ENCODE data around the gene ALPG. TPM values are rescaled to one million over a fixed set of nuclear protein-coding genes. Genes with fewer than 3 reads are reported as not detected.

ALPG gene
- polyA plus RNA-seq, 1 donor (not counting 4 experiments of a cell fraction or from before 2014, with no cell fraction given) = not detected

GRCh38 chr2:232435375-232435648, 28.7 kb downstream of the ALPG start:
- Histone ChIP-seq H3K9me1 (ENCODE audit: control insufficient read depth, extremely low read depth, insufficient read depth, low read length) (no peaks in the 10 kb centered on the region), H3K79me2 (ENCODE audit: control insufficient read depth, insufficient read depth, low read length) (no peaks in the 10 kb centered on the region), H3K4me1 (ENCODE audit: control insufficient read depth, extremely low read depth, insufficient read depth, low read length) (no peaks in the 10 kb centered on the region), H3K4me3 (ENCODE audit: control insufficient read depth in 2 of 3, extremely low read depth in 1 of 3, insufficient read depth in 2 of 3, low read depth in 1 of 3, low read length in 3 of 3) (no peak overlapping the region), H3K36me3 (ENCODE audit: control insufficient read depth in 2 of 2, extremely low read depth in 1 of 2, insufficient read depth in 2 of 2, low read length in 2 of 2) (no peaks in the 10 kb centered on the region), H4K20me1 (ENCODE audit: control insufficient read depth, extremely low read depth, insufficient read depth, low read length) (no peaks in the 10 kb centered on the region), H3K27me3 (ENCODE audit: control insufficient read depth, extremely low read depth, insufficient read depth, low read length) (peaks cover 3% of the 10 kb centered on the region), H3K4me2 (ENCODE audit: control insufficient read depth, extremely low read depth, insufficient read depth, low read depth, low read length) (no peak overlapping the region), H2AFZ (ENCODE audit: control insufficient read depth, low read length) (no peak overlapping the region), H3K27ac (ENCODE audit: control insufficient read depth, insufficient read depth, low read length) (no peak overlapping the region), H3K9ac (ENCODE audit: control insufficient read depth, extremely low read depth, insufficient read depth, low read length) (no peak overlapping the region), H3K9me3 (ENCODE audit: control insufficient read depth, low read depth, low read length) (no peaks in the 10 kb centered on the region)
- TF ChIP-seq EZH2 (IDR thresholded peaks at IDR 0.05; ENCODE audit: low read length) (no peak), CTCF (optimal IDR thresholded peaks at IDR 0.05 in 1 of 3, IDR thresholded peaks at IDR 0.05 in 1 of 3, conservative IDR thresholded peaks at IDR 0.05 in 1 of 3; ENCODE audit: extremely low read depth in 1 of 3, insufficient read depth in 2 of 3, low read length in 3 of 3) (no peak)
- dilution Hi-C loops (cut with MboI; ENCODE audit: extremely low pct_ligation_motif_present, low sequenced_read_pairs) = loop anchor here (25.0 kb wide), 1 partner anchor 548 kb away; no protein-coding TSS in a partner anchor
- no peak for DNase-seq (ENCODE audit: low read depth, low spot score)
- no peak for FAIRE-seq

- H3K79me2 ChIP-seq (ENCODE audit: control insufficient read depth, insufficient read depth, low read length) = no peaks in the 10 kb centered on the region
- dilution Hi-C loops (cut with MboI; ENCODE audit: extremely low pct_ligation_motif_present, low sequenced_read_pairs) = loop anchor here (25.0 kb wide), 1 partner anchor 549 kb away; no protein-coding TSS in a partner anchor
- peaks cover 3% of the 10 kb centered on the region for H3K27me3 ChIP-seq (ENCODE audit: control insufficient read depth, extremely low read depth, insufficient read depth, low read length)
- no peaks in the 10 kb centered on the region for H3K9me3 ChIP-seq (ENCODE audit: control insufficient read depth, low read depth, low read length)
- no peaks in the 10 kb centered on the region for H3K9me1 ChIP-seq (ENCODE audit: control insufficient read depth, extremely low read depth, insufficient read depth, low read length)
- H3K4me1 ChIP-seq (ENCODE audit: control insufficient read depth, extremely low read depth, insufficient read depth, low read length) = no peaks in the 10 kb centered on the region
- no peak for TF ChIP-seq CTCF (optimal IDR thresholded peaks at IDR 0.05 in 1 of 3, IDR thresholded peaks at IDR 0.05 in 1 of 3, conservative IDR thresholded peaks at IDR 0.05 in 1 of 3; ENCODE audit: extremely low read depth in 1 of 3, insufficient read depth in 2 of 3, low read length in 3 of 3)
- no peak for TF ChIP-seq EZH2 (IDR thresholded peaks at IDR 0.05; ENCODE audit: low read length)
- no peak overlapping the region for H3K4me2 ChIP-seq (ENCODE audit: control insufficient read depth, extremely low read depth, insufficient read depth, low read depth, low read length)
- H2AFZ ChIP-seq (ENCODE audit: control insufficient read depth, low read length) = no peak overlapping the region
- DNase-seq (ENCODE audit: low read depth, low spot score) (no peak), FAIRE-seq (no peak)
- H3K27ac ChIP-seq (ENCODE audit: control insufficient read depth, insufficient read depth, low read length) = no peak overlapping the region
- H3K36me3 ChIP-seq (ENCODE audit: control insufficient read depth in 2 of 2, extremely low read depth in 1 of 2, insufficient read depth in 2 of 2, low read length in 2 of 2) = no peaks in the 10 kb centered on the region
- H3K4me3 ChIP-seq (ENCODE audit: control insufficient read depth in 2 of 3, extremely low read depth in 1 of 3, insufficient read depth in 2 of 3, low read depth in 1 of 3, low read length in 3 of 3) = no peak overlapping the region
- H3K9ac ChIP-seq (ENCODE audit: control insufficient read depth, extremely low read depth, insufficient read depth, low read length) = no peak overlapping the region
- no peaks in the 10 kb centered on the region for H4K20me1 ChIP-seq (ENCODE audit: control insufficient read depth, extremely low read depth, insufficient read depth, low read length)
These were observed 29.2 kb downstream of the ALPG start for GRCh38 chr2:232435805-232436204.
